GM19328 (cell line): Measurements from ENCODE around the gene FGF3.

ENCODE experiments used
- ATAC-seq: cut with Tn5 transposase; IDR thresholded peaks from one replicate; pipeline ENCODE4 v1.9.1; 2021; ENCODE audit warnings: mild to moderate bottlenecking, moderate library complexity; ENCODE audit not compliant: unreplicated experiment

The FGF3 gene

DNA sequence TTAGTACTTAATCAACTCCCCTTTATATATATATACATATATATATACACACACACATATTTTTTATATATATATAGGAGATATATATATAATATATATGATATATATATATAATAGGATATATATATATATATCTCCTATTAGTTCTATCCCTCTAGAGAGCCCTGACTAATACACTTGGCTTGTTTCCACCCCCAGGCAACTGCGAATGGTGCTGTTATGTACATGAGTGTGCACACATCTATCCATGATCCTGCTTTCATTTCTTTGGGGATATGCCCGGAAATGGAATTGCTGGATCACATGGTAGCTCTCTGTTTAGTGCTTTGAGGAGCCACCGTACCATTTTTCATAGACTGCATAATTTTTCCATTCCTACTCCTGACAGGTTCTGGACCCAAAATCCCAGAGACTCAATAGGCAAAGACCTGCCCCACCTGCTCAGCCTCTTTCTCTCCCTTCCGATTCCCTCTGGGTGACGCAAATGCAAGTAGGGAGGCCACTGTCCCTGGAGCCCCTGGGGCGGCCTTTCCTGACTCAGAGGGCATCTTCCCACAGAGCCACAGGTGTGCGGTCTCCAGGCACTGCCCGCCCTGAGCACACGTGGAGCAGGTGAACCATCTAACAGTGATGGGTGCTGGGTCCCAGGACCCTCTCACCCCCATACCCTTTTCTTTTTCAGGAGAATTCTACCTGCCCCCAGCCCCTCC is 12.0 kb downstream of the FGF3 start:
- ATAC-seq, result no peak

DNA sequence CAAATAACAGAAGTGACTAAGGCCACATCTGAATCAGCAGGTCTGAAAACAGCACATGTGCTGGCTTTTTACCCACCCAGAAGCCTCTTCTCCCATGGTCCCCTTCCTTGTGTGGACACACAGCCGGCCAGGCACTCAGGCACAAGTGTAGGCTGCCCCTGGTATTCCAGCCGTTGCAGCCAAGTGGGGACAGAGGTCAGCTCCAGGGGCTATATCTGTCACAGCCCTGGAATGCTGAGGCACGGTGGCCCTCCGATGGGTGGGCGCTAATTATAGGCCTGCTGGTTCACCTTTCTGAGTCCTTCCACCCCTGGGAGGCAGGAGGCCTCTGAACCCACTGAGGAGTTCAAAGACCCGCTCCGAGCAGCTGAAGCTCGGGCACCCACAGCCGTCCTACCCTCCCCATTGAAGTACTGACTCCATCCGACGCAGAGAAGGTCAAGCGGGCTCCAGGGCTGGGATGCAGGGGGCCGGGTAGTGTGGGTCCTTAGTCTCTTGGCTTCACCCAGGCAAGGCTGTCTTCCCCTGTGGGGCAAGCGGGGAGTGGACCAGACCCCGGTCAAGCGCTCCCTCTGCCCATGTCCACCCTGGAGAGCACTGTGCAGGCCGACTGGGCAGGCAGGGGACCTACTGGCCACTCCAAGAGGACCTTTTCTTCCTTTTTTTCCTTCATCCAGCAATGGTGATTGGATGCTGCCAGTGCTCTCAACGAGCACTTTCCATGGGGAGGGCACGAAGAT is 14.3 kb downstream of the FGF3 start:
- ATAC-seq, result no peak

DNA sequence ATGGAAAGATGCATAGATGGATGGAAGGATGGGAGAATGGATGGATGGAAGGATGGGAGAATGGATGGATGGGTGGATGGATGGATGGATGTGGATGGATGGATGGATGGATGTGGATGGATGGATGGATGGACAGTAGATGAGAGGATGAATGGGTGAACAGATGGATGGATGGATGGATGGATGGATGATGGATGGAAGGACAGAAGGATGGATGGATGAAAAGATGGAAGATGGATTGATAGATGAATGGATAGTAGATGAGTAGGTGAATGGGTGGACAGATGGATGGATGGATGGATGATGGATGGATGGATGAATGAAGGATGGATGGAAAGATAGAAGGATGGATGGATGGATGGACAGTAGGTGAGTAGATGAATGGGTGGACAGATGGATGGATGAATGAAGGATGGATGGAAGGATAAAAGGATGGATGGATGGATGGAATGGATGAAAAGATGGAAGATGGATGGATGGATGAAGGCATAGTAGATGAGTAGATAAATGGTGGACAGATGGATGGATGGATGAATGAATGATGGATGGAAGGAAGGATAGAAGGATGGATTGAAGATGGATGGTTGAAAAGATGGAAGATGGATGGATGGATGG is 15.5 kb downstream of the FGF3 start:
- ATAC-seq, result no peak

DNA sequence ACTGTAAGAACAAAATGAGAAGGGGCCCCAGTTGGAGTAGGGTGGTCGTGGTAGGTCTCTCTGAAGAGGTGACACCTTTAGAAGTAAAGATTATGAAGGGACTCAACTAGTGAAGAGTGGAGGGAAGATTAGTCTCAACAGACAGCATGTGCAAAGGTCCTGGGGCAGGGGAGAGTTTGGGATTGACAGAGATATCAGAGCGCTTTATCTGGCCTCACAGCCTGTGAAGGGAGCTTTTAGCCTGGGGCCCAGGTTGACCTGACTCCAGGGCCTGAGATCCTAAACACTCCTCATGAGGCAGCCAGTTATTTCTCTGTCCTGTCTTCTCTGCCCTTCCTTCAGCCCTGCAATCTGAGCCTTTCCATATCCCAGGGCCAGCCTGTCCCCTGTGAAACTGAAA is 16.2 kb downstream of the FGF3 start:
- no peak for ATAC-seq

DNA sequence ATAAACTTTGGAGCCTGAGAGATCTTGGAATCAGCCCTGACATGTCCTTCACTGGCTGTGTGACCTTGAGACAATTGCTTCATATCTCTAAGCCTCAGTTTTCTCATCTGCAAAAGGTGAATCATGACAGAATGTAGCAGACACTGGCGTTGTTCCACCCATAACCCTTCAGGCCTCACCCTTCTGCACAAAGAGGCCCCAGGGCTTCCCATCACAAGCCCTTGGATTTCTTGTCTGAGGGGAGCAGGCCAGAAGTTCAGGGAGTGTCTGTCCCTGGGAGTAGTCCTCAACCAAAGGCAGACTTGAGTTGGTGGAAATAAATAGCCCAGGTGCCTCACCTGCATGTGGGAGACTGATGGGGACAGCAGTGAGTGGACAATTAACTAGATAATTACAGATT is 16.6 kb downstream of the FGF3 start:
- ATAC-seq, result no peak

DNA sequence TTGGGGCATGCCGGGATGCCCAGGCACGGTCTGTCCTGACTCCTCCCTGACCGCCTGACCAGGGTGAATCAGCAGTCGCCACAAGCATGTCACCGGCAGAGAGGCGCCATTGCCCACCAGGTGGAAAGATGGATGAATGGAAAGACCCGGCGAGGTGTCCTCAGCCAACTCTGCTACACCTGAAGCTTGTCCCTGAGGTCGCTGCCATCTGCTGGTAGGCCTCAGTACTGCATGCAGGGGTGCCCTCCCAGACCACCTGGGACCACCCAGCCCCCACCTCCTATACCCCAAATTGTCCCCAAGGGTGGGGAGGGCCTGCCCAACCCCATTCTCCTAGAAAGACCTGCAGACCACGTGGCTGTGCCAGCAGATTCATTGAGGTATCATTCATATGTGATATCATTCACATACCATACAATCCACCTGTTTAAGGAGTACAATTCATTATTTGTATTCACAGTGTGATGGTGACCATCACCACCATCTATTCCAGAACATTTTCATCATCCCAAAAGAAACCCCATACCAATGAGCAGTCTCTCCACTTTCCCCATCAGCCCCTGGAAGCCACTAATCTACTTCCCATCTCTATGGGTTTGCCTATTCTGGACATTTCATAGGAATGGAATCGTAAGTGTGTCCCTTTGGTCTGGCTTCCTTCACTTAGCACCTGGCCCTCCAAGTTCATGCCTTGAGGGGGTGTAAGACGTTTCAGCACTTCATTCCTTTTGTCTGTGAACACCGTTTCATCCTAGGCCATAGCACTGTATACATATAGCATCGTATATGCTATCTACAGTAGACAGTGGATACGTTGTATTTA is 17.5 kb downstream of the FGF3 start:
- ATAC-seq, result no peak

DNA sequence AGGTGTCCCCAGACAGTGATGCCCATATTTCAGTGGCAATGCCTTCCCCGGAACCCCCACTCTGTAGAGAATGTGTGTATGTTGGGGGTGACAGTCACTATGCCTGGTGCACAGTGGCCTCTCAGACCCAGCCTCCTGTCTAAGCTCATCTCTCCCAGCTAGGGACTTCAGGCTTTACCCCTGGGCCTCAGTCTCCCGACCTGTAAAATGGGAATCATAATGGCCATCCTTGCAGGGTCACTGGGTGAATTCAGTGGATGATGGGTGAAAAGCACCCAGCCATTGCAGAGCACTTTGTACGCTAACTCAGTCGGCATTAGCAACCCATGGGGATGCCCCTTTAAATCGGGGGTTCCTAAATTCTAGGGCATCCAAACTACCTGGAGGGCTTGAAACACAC is 18.9 kb downstream of the FGF3 start:
- no peak for ATAC-seq

DNA sequence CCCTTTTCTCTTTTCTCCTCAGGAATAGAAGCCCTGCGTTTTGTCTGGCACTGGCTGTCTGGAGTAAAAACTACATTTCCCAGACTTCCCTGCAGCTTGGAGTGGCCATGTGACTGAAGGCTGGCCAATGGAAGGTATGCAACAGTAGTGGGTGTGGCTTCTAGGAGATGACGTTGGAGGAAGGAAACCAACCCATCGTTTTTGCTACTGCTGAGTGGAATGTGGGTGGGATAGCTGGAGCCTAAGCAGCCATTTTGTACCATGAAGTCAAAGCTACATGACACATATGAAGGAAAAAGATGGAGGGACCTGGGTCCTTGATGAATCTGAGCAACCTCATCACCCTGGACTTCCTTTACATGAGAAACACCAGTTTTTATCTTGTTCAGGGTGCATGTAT is 19.6 kb downstream of the FGF3 start:
- no peak for ATAC-seq

DNA sequence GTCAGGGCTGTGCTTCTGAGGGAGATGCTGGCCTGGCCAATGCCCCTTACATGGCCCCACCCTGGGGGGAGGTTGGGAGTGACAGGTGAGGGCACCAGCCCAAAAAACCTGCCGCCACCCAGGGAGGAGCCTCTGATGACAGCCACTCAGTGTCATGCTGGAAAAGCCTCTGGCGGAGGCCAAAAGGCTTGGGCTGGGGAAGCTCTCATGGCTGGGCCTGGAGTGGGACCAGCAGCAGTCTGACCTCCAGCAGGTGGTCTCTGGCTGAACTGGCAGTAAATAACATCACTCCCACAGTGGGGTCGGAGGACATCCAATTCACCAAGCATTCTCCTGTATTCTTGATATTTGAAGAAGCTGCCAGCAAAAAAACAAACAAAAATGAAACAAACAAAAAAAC is 20.1 kb downstream of the FGF3 start:
- no peak for ATAC-seq

DNA sequence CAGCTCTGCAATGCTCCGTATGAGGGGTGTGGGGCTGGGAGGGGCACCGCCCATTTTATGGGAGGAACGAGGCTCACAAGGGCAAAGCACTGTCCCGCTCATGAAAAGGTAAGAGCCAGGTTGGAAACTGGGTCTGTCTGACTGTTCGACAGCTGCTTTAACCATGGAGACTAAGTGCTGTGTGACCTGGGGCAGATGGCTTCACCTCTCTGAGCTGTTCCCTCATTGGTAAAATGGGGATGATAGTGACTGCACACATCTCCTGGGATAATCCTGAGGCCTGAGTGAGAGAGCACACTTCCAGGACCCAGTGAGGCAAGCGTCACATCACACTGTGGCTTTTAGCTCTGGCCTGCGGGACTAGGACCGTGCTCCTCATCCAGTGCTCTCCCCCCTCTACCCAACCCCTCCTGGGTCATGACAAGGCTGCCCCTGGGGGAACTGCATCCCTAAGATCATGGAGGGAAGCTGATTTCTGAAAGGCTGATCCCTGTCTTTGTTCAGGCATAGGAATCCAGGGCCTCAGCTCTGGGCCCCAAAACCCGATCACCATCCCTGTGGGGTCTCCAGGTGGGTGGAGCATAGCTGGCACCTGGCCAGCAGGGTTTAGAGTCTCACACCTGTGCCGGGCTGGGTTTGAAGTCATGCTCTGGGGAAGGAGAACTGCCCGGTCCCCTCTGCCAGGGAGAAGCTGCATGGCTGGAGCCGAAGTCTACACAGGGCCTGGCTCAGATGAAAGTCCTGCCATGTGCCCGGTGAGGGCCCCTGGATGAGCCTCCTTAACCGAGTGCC is 21.3 kb downstream of the FGF3 start:
- no peak for ATAC-seq

DNA sequence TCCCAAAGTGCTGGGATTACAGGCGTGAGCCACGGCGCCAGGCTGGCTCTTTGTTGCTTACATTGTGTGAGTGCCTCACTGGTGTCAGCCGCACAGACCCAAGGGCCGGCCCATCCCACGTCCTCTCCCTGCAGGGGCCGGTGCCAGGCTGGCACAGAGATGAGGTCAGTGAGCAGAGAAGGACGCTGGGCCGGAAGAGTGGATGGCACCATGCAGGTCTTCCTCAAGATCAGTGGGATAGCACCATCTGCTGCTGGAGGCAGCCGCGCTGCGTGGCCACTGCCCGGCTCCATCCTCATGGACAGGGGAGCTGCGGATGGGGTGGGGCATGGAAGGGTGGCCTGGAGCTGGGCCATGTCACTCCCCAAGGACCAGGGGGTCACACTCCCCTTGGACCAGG is 22.1 kb downstream of the FGF3 start:
- ATAC-seq, result no peak

DNA sequence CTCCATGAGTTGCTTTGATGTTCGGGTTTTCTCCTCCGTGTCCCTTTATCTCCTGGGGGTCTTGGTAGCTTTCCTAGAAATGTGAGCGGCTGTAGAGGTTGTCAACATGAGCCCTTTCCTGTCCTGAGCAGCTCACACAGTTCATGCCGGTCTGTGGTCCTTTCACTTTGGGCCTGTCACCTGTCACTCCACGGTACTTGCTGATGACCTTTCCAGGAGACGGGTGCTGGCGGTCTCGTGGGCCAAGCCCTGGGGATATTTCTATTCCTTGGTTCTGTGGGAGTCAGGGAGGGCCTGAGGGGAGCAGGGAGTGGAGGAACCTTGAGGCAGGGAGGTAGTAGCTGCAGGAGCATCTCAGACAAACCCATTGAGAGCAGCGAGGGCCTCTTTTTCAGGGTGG is 23.2 kb downstream of the FGF3 start:
- no peak for ATAC-seq

DNA sequence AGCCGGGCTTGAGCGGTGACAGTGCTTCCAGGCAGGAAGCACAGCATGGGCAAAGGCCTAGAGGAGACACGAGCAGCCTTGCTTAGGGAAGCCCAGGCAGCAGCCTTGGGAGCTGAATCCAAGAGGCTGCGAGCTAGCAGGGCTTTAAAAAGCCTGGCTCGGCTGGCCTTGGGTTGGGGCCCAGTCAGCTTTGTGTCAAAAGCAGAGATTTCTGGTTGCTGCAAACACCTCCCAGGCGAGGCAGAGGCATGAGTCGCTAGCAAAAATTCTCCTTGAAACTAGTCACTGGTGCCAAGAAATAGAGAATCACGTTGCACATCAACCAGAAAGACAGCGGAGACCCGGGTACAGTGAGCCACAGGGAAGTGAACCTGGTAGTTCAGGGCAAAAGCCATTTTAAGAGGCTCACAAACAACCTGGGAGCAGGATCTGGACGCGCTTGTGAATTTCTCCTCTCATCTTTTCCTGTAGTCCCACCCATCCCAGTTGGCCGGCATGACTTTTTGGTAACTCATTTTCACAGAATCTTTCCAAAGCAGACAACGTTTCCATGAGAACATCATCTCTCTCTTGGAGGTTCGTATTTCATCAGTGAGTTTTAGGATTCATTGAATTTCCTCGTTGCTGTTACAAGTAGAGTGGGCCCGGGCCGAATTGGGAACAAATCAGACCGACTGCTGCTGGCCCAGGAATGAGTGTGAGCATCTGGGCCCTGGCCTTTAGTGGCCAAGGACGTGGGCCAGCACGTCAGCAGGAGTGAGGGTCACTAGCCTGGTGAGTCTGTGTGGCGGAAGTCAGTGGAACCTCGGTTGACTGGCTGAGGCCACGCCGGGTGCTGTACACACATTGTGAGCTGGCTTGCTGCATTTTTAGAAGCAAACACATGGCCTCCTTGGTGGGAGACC is 27.7 kb downstream of the FGF3 start:
- ATAC-seq, result no peak

DNA sequence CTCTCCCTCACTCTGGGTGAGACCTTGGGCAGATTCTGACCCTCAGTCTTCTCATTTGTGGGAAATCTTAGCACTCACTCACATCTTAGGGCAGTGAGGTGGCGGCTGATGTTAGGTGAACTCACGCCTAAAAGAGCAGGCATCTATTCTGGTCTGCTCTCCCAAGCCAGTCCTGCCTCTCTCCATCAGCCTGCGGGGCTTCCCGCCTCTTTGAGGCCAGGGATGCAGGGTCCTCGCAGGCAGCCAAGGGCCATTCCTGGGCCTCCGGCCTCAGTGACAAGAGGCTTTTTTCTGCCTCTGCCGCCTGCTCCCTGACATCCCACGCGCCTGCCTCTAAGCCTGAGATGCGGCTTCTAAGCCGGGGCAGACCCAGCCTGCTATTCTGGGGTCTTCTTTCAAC is 30.3 kb downstream of the FGF3 start:
- no peak for ATAC-seq

DNA sequence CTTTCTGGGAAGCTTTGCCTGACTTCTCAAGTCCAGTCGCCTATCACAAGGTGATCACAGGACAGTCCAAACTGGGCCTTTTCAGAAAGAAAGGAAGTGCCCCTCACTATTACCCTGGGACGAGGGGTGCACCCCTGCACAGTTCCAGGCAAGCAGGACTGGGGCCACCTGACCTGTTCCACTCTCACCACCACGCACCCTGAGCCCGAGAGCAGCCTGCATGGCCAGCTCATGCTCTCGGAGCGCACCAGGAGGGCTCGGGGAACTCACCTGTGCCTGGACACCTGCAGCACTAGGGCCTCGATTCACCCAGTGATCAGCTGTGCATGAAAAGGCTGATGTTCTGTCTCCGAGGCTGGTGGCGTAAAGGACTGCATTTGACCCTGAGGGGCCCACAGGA is 31.3 kb downstream of the FGF3 start:
- ATAC-seq, result no peak

DNA sequence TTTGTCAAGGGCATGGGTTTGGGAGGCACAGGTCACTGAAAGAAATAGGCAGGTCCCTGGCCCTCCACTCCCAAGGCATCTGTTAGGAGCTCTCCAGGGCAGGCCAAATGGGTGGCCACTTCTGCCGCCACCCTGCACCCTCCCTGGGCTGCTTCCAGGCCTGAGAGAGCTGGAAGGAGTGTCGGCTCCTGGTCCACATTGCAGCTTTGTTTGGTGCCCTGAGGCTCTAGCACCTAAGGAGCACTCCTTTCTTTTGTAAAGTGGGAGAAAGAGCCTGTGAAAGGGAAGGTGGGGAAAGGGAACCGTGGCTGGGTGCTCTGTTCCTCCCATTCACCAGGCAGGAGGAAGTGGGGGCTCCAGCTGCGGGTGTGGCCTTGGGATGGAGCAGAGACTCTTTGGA is 31.8 kb downstream of the FGF3 start:
- no peak for ATAC-seq

DNA sequence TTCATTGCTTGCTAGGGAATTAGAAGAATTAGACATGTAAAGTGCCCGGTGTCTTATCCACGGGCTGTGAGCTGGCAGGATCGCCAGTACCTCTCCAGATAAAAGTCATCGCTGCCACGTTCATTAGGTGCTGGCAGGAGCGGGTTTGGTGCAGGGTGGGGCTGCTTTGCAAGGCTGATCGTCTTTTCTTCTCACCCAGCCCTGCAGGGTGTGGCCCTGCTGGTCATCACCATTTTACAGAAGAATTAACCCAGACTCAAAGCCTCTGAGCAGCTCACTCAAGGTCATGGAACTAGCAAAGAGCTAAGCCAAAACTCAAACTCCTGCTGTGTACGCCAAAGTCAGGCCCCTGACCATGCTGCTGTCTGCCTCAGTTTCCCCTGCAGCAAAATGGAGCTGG is 38.0 kb downstream of the FGF3 start:
- no peak for ATAC-seq

DNA sequence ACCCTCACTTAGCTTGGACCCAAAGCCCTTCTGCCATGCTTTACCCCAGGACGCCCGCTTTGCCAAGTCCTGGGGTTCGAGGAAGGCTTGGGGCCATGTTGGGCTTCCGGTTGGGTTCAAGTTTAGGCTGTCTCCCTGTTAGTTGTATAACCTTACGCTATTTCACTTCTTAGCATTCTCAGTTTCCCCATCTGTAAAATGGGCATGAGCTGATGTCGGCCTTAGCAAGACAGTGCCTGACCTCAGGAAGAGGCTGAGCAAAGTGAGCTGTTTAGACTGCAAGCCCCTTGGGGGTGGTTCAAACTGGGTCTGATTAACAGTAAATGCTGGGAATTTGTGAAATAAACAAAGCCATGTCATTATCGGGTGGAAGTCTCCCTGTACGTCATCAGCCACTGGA is 40.8 kb downstream of the FGF3 start:
- ATAC-seq, result no peak

DNA sequence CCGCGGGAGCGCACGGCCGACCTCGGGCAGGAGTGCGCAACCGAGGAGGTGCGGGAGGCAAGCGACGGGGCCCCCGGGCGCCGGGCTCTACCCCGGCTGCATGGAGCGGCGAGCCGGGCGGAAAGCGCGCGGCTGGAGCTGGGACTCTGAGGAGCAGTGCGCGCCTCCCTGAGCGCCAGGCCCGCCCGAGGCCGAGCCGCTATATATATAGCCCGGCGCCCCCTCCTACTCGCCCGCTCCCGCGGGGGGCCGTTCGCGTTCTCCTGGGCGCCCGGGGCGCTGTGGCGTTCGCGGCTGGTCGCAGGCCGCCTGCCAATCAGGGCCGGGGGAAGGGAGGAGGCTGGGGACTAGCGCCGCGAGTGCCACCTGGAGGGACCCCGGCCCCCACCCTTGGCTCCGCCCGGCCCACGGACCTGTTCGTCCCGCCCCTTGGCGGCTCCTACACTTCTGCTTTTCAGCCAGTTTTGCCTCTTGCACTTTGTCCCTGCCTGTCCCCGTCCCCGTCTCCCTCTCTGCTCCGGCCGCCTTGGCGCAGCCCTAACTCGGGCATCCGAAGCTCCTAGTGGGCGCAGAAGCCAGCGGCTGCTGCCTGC is 44.0 kb downstream of the FGF3 start, which contains the start of gene FGF4:
FGF4 (minus strand) TSS at position 179 of the 593 bp plus-strand sequence. CDS start 257 bp downstream, outside the sequence.
- ATAC-seq, result no peak
